GM21737 (cell line): ENCODE results near the gene HES7.
"Not testable (repeated sequence)": the region's sequence is repeated elsewhere in the genome, so short reads cannot be mapped to it uniquely, and the experiment has no call there.

ENCODE experiments used
- ATAC-seq: cut with Tn5 transposase; IDR thresholded peaks from one replicate; pipeline ENCODE4 v1.9.1; 2021; ENCODE audit warnings: mild to moderate bottlenecking, moderate library complexity; ENCODE audit not compliant: unreplicated experiment

HES7 gene

DNA sequence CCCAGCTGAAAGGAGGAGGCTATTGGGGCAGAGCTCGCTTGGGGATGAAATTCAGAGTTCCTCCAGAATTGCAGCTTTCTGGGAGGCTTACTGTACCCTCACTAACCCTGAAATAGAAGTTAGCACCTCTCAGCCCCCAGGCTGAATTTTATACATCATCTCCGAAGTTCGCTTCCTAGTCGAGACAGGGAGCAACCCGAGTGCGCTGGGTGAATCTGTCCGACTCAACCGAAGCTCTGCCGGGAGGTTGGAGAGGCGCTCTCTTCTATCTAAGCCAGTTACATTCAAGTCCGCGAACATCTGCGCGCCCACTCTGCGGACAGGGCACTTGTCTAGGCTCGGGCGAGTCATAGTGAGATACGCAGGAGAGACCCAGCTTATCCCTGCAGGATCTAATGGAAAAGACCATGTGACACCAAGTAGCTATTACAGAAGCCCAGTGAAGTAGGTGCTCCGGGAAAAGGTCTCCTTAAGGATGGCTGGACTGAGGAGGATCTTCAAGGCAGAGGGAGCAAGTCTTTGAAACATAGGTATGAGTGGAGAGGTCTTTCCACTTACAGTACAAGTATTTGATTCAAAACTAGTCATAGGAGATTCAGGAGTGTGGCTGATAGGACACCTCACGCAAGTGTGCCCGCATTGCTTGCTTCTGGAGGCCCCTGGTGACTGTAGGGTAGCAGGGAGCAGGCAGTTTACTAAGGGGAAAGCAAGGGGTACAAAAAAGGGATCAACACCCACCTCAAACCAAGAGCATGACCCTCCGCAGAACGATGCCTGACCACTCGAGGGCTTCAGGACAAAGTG, 646 bp upstream of the HES7 start:
- no peak for ATAC-seq

DNA sequence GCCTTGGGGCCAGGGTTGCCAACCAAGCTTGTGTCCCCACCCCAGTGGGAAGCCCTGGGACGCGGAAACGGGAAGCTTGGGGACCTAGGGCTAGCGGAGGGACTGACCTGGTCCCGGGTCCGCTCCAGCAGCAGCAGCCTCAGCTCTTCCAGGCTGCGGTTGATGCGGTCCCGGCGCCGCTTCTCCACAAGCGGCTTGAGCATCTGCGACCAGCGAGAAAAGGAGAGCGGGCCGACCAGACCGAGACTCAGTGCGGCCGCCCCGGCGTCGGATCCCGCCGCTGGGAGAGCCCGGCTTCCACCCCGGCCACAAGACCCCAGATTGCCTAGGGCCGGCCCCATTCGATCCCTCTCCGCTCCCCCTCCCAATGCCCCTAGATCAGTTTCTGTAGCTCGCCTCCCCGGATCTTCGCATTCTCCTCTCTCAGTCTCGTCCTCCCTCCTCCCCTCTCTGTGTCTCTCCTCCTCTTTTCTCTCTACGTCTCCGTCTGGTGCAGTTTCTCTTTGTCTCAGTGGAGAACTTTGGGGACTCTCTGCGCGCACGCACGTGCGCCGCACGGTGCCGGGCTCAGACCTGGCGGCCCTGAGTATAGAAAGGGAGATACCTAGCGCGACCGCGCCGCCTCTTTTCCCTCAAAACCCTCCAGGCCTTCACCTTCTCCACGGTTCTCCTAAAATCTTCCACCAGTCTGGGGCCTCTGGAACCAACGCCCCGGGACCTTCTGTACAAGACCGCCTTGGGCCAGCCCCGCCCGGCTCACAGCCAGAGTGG, 797 bp downstream of the HES7 start:
- ATAC-seq = no peak

DNA sequence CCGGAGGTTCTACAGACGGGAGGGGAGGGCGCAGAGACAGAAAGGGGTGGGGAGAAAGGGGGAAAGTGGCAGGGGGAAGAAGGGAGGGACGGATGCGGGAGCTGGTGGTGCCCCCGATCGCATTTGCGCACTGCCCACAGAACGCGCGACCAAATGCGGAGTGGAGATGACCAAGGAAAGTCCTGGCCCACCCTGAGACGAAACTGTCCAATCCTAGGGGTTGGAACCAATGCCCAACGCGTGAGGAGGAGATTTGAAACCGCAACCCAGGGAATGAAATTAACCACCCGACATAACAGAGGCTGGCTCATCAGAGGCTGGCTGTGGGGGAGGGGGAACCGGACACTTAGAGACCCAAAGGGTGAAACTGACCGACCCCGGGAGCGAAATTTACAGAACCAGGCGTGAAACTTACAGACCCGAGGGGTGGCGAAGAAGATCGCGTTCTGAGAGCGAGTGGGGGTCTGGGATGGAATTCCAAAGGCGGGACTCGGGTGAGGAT, 1.4 kb downstream of the HES7 start:
- ATAC-seq = no peak

DNA sequence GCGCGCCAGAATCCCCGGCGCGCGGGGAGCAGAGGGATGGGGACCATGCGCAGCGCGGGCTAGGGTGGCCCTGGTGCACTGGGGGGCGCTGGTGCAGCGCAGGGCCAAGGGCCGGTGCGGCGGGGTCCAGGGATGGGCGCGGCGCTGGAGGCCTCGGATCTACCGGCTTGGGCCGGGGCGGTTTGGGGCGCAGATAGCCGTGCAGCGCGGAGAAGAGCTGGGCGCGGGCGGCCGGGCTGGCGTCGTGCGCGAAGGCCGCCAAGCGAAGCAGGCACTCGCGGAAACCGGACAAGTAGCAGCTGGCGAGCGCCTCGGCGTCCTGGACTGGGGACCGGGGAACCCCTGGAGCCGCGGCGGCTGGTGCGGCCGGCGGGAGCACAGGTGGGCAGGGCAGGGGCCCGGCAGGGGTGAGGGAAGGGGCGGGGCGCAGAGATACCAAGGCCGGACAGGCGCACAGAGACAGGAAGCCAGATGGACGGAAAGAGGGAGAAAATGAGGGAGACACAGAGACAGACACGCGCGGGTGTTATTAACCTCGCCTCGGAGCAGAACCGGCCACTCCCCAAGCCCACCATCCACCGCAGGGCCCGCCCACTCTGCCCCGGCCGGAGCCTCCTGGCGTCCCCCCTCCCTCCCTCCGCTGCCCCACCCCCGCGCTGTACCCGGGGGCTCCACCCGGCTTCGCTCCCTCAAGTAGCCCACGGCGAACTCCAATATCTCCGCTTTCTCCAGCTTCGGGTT, 2.1 kb downstream of the HES7 start:
- peak; percentile 26 for ATAC-seq

DNA sequence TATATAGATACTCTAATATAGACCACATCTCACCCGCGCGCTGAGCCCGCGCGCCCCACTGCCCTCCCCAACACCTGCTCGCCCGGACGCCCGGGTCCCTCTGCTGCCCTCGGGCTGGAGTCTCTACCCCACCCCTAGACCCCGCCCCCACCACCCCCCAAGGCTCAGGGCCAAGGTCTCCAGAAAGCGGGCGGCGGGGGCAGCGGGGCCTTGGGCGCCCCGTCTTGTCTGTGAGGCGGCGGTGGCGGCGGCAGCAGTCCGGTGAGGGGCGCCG, 2.6 kb downstream of the HES7 start:
- ATAC-seq = no peak

DNA sequence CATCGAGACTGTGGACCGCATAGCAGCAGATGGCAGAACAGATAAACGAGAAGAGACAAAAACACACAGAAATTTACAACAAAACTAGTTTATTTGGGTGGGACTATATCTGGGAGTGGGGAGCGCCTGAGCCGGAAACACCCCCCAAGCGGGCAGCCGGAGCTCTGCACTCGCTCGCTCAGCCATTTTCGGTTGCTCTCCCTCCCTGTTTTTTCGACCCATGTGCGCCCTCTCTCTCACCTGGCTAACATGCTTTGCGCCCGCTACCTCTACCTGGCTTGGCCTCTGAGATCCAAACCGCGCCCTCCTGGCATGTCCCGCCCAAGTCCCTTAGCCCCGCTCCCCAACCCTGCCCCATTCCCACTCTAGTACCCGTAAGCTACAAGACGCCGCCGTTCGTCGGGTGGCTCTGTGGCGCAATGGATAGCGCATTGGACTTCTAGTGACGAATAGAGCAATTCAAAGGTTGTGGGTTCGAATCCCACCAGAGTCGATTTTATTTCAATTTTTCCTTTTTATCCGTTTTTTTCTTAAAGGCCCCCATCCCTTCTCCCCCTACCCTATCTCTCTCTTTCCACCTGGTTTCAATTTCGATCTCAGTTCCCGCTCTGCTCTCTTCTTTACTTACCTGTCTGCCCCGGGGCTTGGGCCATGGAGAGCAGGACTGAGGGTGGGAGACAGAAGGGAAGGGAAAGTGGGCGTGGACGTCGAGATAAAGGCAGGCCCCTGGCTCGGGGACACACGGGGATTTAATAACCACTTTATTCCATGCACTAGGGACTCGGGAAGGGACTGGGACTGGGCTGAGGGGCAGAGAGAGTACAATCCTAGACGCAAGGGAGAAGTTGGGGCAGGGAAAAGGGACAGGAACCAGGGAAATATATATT, 3.1 kb downstream of the HES7 start:
- ATAC-seq = peak; percentile 6

DNA sequence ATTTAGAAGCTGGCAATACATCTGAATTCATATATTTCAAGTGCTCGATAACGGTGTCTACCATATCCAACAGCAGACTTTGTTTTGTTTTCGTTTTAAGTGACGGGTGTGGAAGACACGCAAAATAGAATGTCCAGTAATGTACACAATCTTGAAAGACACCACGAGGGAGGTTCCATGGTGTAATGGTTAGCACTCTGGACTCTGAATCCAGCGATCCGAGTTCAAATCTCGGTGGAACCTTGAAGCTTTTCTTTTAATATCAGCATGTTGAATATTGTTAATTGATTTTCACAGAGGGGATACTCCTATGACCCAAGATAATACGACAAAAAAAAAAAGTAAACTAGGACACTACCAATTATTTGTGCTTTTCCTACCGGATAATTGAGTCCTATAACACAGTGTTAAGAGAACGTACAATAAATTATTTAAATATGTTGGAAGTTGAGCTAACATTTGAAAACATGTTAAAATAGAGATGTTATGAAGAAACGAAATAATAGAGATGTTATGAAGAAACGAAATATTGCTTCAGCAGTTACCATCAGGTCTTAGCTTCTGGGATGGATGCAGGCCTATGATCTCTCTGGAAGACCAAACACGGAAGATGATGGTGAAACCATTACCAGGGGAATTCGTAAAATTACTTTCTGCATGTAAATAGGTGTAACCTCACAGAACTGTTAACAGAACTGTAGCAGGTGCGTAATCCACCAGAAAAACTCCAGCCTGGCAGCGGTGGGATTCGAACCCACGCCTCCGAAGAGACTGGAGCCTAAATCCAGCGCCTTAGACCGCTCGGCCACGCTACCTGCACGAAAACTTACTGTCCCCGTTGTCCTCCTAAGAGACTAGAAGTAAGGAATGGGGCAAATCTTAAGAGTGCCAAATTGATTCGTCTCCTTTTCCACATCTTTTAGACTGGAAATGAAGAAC, 4.1 kb downstream of the HES7 start:
- ATAC-seq = peak; percentile 23

DNA sequence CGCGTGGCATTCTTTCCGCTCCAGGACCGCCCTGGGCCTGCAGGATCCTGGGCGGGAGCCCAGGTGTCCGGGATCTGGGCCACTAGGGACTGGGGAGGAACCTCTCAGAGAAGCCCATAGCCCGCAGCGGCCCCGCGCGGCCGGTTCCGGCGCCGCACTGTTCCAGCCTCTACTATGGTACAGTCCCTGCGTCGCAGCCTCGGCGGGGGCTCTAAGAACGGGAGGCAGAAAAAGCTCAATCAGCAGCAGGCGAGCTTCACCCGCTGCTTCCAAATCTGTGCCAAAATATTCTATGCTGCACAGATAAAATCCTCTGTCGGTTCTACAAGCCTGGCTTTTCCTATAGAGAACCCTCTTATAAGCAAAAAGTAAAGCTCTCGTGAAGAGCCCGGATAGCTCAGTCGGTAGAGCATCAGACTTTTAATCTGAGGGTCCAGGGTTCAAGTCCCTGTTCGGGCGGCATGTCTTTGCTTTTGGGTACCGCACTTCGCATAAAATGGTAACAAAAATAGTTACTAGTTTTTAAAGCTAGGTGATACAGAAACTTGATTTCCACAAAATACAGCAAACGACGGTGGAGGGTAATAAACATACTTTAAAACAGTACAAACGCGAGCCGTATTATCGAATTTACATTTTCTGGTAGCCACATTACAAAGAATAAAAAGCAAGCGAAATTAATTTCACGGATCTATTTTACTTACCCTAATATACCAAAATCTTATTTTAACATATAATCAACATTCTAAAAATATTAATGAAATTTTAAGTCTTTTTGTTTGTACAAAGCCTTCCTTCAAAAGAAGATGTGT, 4.9 kb downstream of the HES7 start:
- peak; percentile 40 for ATAC-seq

DNA sequence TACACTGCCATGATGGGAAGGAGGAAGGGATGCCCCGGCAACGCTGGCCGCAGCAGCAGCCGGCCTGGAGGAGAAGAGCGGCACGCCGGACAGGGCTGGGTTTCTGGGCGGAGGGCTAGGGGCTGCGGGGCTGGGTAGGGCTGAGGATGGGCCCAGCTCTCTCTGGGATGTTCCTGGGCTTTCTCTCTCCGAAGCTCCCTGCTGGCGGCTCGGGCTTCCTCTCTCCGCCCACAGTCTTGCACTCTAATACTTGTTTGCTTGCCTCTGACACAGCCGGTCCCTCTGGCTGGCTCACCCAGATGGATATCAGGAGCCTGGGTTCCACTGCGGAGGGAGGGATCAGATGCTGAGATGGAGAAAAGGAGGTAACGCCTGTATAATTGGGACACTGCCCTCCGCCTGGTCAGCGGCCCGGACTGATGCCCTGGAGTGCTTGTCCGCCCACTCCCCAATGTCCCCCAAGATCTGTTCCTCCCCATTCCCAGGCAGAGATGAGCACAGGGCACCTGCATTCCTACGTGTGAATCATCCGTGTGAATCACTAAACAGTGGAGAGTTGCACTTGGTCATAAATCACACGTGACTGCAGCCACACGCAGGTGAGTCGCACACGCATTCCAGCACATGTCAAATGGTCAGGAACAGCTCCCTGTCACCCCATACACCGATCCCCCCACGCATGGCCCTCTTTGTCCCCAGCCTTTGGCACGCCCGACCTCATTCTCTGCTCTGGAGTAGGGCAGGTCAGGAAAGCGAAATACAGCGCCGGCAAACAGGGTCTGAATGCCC, 5.7 kb downstream of the HES7 start, which contains the start of gene ALOXE3:
TSS of gene ALOXE3 (minus strand) at position 535 of the 789 bp plus-strand sequence. CDS start at position 11, 524 bp downstream.
- no peak for ATAC-seq

DNA sequence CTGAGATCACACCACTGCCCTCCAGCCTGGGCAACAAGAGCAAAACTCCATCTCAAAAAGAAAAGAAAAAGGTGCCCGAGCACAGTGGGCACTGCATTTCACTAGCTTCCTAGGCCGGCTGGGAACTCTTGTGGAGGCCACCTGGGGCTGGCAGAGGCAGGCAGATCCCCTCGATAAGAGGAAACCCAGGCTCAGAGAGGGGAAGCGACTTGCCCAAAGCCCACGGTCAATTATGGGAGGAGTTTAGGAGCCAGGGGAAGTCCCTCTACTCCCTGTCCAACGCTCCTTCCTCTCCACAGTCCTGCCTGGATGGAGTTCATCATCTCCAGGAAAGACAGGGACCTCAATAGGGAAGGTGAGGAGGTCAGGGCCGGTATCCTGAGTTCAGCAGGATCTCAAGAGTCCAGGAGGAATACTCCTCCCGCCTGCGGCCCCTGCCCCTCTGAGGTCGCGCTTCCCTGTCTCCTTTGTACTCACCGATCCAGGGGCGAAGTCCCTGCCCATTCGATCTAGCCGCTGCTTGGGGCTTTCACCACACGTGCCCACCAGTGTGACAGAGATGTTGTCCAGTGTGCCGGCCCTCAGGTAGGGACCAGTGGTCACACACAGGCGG, 6.4 kb downstream of the HES7 start:
- ATAC-seq = no peak

DNA sequence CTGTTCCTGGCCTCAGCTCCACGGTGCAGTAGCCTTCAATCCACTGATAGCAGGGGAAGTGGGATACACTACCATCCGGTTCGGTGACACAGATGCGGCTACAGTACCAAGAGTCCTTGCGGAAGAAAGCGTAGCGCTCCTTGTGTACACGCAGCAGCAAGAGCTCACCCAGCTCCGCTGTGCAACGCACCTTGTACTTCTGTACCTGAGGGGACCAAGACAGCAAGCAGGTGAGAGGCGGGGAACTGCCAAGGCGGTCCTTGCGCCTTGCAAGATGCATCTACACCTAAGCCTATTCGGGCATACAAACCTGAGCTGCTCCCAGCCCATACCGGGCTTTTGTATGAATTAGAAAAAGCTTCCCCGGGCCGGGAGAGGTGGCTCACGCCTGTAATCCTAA, 7.1 kb downstream of the HES7 start:
- no peak for ATAC-seq

DNA sequence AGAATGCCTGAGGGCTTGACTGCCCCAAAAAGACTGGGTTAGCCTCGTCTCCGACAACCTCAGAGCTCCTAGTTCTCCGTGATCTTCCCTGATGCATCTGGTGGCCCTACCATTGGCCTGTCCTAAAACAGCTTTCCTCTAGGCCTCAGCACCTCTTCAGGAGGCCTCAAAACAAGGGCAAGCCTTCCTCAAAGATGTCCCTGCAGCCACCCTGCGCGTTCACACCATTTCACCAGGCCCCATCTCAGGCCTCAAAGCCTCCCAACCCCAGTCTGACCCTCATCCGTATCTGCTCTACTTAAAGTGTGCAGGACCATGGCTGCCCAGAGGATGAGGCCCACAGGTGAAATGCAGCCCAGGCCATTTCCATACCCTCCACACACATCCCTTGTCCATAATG, 13.0 kb downstream of the HES7 start:
- no peak for ATAC-seq

DNA sequence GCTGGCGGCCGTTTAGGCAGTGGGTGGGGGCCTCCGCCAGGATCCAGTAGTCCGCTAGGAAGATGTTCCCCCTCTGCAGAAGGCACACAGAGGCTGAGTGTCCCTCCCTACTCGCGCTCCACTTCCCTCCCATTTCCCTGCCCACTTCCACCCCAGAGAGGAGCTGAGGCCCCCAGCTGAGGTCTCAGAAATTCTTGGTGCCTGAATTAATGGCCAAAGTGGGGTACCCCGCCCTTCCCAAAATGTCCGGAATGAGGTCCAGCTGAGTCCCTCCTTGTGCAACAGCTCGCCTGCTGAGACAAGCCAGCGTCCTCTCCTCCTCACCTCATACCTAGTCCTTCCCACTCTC, 13.5 kb downstream of the HES7 start:
- ATAC-seq = no peak

DNA sequence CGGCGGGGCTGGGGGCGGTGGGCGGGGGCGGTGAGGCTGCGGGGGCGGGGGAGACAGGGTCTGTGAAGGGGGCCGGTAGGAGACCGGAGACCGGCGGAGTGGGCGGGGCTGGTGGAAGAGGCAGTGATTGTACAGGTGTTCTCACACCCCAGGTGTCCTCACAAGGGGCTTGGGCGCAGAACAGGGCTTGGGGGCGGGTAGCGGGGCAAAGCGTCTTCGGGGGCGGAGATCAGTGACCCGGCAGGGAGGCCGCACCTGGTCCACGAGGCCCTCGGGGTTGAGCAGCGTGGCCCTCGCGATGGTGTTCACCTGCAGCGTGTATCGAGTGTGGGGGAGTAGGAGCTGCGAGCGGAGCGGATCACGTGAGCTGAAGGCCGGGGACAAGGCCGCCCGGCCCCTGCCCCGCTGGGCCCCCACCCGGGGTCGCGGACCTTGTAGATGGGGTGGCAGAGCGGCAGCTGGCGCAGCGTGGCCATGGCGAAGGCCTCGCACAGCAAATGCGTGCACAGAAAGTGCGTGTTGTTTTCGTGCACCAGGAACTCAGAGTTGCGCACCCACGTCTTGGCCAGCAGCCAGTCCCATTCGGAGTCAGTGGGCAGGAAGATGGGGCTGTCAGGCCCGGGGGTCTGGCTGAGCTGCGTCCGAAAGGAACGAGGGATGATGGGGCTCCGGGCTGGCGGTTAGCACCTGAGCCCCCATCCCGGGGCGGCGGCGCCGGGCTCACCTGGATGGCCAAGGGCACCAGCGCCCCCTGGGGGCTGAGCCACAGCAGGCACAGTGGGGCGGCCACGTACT, 14.0 kb downstream of the HES7 start:
- no peak for ATAC-seq

DNA sequence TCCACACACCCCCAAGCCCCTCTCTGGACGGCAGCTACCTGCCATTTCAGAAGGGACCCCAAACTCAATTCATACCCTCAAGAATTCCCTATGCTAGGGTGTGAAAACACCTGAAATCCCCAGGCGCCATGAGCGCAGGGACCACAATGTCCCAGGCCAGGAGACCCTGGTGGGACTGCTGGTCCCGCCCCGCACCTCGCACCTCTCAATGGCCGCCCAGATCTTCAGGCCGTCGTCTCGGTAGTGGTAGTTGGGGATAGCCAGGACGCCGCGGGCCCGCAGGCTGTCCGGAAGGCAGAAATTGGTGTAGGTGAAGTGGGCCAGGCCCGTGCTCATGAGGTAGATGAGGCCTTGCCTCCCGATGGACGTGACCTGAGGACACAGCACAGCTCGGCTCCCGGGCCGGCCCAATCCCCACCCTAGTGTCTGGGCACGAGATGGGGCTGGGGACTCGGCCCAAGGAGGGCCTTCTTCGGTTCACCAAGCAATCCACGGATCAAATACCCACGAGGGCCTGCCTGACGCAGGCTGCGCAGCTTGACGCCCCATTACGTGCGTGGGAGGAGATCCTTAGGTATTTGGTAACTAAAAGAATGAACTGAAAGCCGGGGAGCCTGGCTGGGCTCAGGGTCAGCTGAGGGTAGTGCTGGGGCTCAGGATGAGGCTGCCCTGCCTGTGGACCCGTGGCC, 14.8 kb downstream of the HES7 start:
- ATAC-seq = no peak

DNA sequence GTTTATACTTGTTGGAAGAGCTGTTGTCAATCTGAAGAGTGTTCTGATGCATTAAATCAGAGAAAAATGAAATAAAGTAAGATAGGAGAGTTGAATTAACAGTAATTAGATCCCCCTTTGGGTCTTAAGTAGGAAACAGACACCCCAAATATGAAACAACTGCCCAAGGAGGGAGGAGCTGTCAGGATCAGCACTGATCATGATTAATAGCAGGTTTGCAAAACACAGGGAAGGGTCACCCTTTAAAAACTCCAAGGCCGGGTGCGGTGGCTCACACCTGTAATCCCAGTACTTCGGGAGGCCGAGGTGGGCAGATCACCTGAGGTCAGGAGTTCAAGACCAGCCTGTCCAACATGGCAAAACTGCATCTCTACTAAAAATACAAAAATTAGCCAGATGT, 16.9 kb downstream of the HES7 start:
- not testable (repeated sequence) for ATAC-seq
